Mucosa of stomach (tissue), 1 donor: ENCODE data around the gene IQCM.

Source experiments
- H3K27me3 ChIP-seq: one replicate; pipeline ENCODE4 v1.7.0; 2013; ENCODE audit warnings: mild to moderate bottlenecking, low read length; ENCODE audit not compliant: control insufficient read depth, insufficient read depth
- H3K36me3 ChIP-seq: one replicate; pipeline ENCODE4 v1.7.0; 2013; ENCODE audit warnings: low read length; ENCODE audit not compliant: control insufficient read depth, insufficient read depth
- H3K4me1 ChIP-seq: one replicate; pipeline ENCODE4 v1.7.0; 2013; ENCODE audit warnings: mild to moderate bottlenecking, low read length; ENCODE audit not compliant: control insufficient read depth, insufficient read depth
- H3K4me3 ChIP-seq: one replicate; pipeline ENCODE4 v1.7.0; 2013; ENCODE audit warnings: low read length
- H3K9ac ChIP-seq: one replicate; pipeline ENCODE4 v1.7.0; 2013; ENCODE audit warnings: mild to moderate bottlenecking, low read length, moderate library complexity
- H3K9me3 ChIP-seq: one replicate; pipeline ENCODE4 v1.7.0; 2013; ENCODE audit warnings: mild to moderate bottlenecking, low read length, moderate library complexity; ENCODE audit not compliant: control insufficient read depth
- donor health status: Pancreatic carcinoma.

Gene IQCM

GRCh38 chr4:149706942-149707341 is 108.7 kb downstream of the IQCM start:
- H3K4me3 ChIP-seq: no peak overlapping the region
- no peaks in the 10 kb centered on the region for H3K9me3 ChIP-seq
- no peaks in the 10 kb centered on the region for H3K27me3 ChIP-seq
- H3K36me3 ChIP-seq: no peaks in the 10 kb centered on the region
- no peak overlapping the region for H3K9ac ChIP-seq
- no peaks in the 10 kb centered on the region for H3K4me1 ChIP-seq

GRCh38 chr4:149702414-149703293 is 113.0 kb downstream of the IQCM start:
- H3K4me3 ChIP-seq: no peak overlapping the region
- no peaks in the 10 kb centered on the region for H3K27me3 ChIP-seq
- no peak overlapping the region for H3K9ac ChIP-seq
- H3K4me1 ChIP-seq: no peaks in the 10 kb centered on the region
- H3K36me3 ChIP-seq: no peaks in the 10 kb centered on the region
- H3K9me3 ChIP-seq: no peaks in the 10 kb centered on the region

- no peaks in the 10 kb centered on the region for H3K9me3 ChIP-seq
- no peak overlapping the region for H3K4me3 ChIP-seq
- H3K9ac ChIP-seq: no peak overlapping the region
- no peaks in the 10 kb centered on the region for H3K36me3 ChIP-seq
- H3K4me1 ChIP-seq: no peaks in the 10 kb centered on the region
- H3K27me3 ChIP-seq: no peaks in the 10 kb centered on the region
Measured at GRCh38 chr4:149701435-149702156, 114.0 kb downstream of the IQCM start.

- no peak overlapping the region for H3K4me3 ChIP-seq
- no peaks in the 10 kb centered on the region for H3K9me3 ChIP-seq
- no peaks in the 10 kb centered on the region for H3K36me3 ChIP-seq
- no peaks in the 10 kb centered on the region for H3K4me1 ChIP-seq
- no peak overlapping the region for H3K9ac ChIP-seq
- no peaks in the 10 kb centered on the region for H3K27me3 ChIP-seq
Measured at GRCh38 chr4:149700272-149700671, 115.4 kb downstream of the IQCM start.

- Histone ChIP-seq H3K27me3 (no peaks in the 10 kb centered on the region), H3K9me3 (no peaks in the 10 kb centered on the region), H3K4me3 (no peak overlapping the region), H3K36me3 (no peaks in the 10 kb centered on the region), H3K4me1 (no peaks in the 10 kb centered on the region), H3K9ac (no peak overlapping the region)
Measured at GRCh38 chr4:149699642-149700041, 116.0 kb downstream of the IQCM start.

- Histone ChIP-seq H3K9ac (no peak overlapping the region), H3K9me3 (no peaks in the 10 kb centered on the region), H3K4me3 (no peak overlapping the region), H3K4me1 (no peaks in the 10 kb centered on the region), H3K36me3 (no peaks in the 10 kb centered on the region), H3K27me3 (no peaks in the 10 kb centered on the region)
Measured at GRCh38 chr4:149690726-149691125, 124.9 kb downstream of the IQCM start.

- Histone ChIP-seq H3K4me1 (no peaks in the 10 kb centered on the region), H3K9ac (no peak overlapping the region), H3K9me3 (no peaks in the 10 kb centered on the region)
Measured at GRCh38 chr4:149684516-149684915, 131.1 kb downstream of the IQCM start.

GRCh38 chr4:149676076-149676475 is 139.6 kb downstream of the IQCM start:
- Histone ChIP-seq H3K9me3 (no peaks in the 10 kb centered on the region), H3K4me3 (no peak overlapping the region), H3K4me1 (no peaks in the 10 kb centered on the region), H3K36me3 (no peaks in the 10 kb centered on the region), H3K27me3 (no peaks in the 10 kb centered on the region), H3K9ac (no peak overlapping the region)

More at GRCh38 chr4:149684516-149684915, 131.1 kb downstream of the IQCM start:
- Histone ChIP-seq H3K36me3 (no peaks in the 10 kb centered on the region), H3K27me3 (no peaks in the 10 kb centered on the region), H3K4me3 (no peak overlapping the region)

- Histone ChIP-seq H3K4me3 (no peak overlapping the region), H3K9me3 (no peaks in the 10 kb centered on the region), H3K36me3 (no peaks in the 10 kb centered on the region), H3K9ac (no peak overlapping the region), H3K4me1 (no peaks in the 10 kb centered on the region), H3K27me3 (no peaks in the 10 kb centered on the region)
Measured at GRCh38 chr4:149645790-149646189, 169.9 kb downstream of the IQCM start.

- H3K36me3 ChIP-seq: no peaks in the 10 kb centered on the region
- no peaks in the 10 kb centered on the region for H3K9me3 ChIP-seq
- no peak overlapping the region for H3K4me3 ChIP-seq
- H3K27me3 ChIP-seq: no peaks in the 10 kb centered on the region
- no peaks in the 10 kb centered on the region for H3K4me1 ChIP-seq
- no peak overlapping the region for H3K9ac ChIP-seq
Measured at GRCh38 chr4:149638073-149638472, 177.6 kb downstream of the IQCM start.

GRCh38 chr4:149634368-149634767 is 181.3 kb downstream of the IQCM start:
- no peaks in the 10 kb centered on the region for H3K4me1 ChIP-seq
- H3K36me3 ChIP-seq: no peaks in the 10 kb centered on the region
- H3K9me3 ChIP-seq: no peaks in the 10 kb centered on the region
- no peak overlapping the region for H3K9ac ChIP-seq
- H3K27me3 ChIP-seq: no peaks in the 10 kb centered on the region
- no peak overlapping the region for H3K4me3 ChIP-seq

- no peak overlapping the region for H3K4me3 ChIP-seq
- no peaks in the 10 kb centered on the region for H3K36me3 ChIP-seq
- no peak overlapping the region for H3K9ac ChIP-seq
- H3K27me3 ChIP-seq: no peaks in the 10 kb centered on the region
- H3K4me1 ChIP-seq: no peaks in the 10 kb centered on the region
- H3K9me3 ChIP-seq: no peaks in the 10 kb centered on the region
Measured at GRCh38 chr4:149631629-149632028, 184.0 kb downstream of the IQCM start.
